Heart left ventricle (tissue), 13 donors: ENCODE results near the gene CFAP221.

ENCODE experiments used
- POLR2A ChIP-seq, 2 donors: fragments of 450-650 bp; IDR thresholded peaks; one replicate each; pipeline ENCODE4 v1.6.1; 2017; ENCODE audit warnings: antibody characterized with exemption in 2 of 2, mild to moderate bottlenecking in 2 of 2, moderate library complexity in 2 of 2
- TF ChIP-seq, protein P1 (sequence below), 12 donors: fragments of 200-600 bp; sonication (generic) in 4 of 12; IDR thresholded peaks; one replicate each; pipeline versions ENCODE4 v1.5.0 to v1.8.0; 2018 to 2022; ENCODE audit warnings: antibody characterized with exemption in 12 of 12, mild to moderate bottlenecking in 5 of 12
- donor health status: ischemic (EF 13 %, LVEDD 7.1; RV severe dilation, severe dysfunction).
- donor health status: DM: no; HTN: yes; CAD: no.
- donor health status: DM: no; HTN: no; CAD: no.
- donor health status: ischemic (EF 25% LVEDD 6.9; RV normal size, moderate dysfunction).
- donor health status: ischemic (EF 25% LVEDD 5.7; RV mildly dilated, moderate dysfunction).
- donor health status: ischemic (EF 35%, LVEDD 5.7; RV mildly dilated, moderate dysfunction).
- donor health status: nonischemic (EF 11% LVEDD 7.7; RV severe dilation, severe dysfunction).
- donor health status: DM: yes; HTN: yes; CAD: no.
- donor health status: PGD.
- donor health status: ischemic (EF 29% LVEDD 5.4; RV normal size, mild dysfunction).
- donor health status: nonischemic (EF 23%, LVEDD 6.1; RV moderate dilation, normal function).

DNA sequence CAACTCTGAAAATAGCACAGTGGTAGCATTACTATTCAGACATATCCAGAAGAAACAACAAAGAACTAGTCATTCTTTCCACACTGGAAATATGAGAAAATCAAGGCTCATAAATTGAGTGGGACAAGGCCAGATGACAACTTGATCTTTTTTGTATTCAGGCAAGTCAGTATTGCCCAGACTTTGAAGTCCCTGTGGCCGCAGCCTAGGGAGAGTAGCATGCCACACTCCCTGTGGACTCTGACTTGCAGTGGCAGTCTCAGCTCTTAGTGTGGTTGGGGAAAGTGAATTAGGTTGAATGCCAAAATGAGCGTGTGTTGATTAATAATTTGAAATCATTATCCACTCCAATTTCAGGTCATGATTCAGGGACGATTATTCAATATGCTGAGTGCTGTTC is 81.0 kb downstream of the CFAP221 start:
- TF ChIP-seq, protein P1, sequence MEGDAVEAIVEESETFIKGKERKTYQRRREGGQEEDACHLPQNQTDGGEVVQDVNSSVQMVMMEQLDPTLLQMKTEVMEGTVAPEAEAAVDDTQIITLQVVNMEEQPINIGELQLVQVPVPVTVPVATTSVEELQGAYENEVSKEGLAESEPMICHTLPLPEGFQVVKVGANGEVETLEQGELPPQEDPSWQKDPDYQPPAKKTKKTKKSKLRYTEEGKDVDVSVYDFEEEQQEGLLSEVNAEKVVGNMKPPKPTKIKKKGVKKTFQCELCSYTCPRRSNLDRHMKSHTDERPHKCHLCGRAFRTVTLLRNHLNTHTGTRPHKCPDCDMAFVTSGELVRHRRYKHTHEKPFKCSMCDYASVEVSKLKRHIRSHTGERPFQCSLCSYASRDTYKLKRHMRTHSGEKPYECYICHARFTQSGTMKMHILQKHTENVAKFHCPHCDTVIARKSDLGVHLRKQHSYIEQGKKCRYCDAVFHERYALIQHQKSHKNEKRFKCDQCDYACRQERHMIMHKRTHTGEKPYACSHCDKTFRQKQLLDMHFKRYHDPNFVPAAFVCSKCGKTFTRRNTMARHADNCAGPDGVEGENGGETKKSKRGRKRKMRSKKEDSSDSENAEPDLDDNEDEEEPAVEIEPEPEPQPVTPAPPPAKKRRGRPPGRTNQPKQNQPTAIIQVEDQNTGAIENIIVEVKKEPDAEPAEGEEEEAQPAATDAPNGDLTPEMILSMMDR (IDR thresholded peaks at IDR 0.05) = no peak
- TF ChIP-seq POLR2A (IDR thresholded peaks at IDR 0.05) = no peak
